PC-3 (cell line): ENCODE results near the gene MBOAT1. TPM values are rescaled to one million over a fixed set of nuclear protein-coding genes. Genes with fewer than 3 reads are reported as not detected.
"Not testable (repeated sequence)": the region's sequence is repeated elsewhere in the genome, so short reads cannot be mapped to it uniquely, and the experiment has no call there.

Experiments
- ATAC-seq: fragments of 200-7000 bp; cut with Tn5 transposase; 2 replicates; pipeline ENCODE4 v1.9.1; 2020; ENCODE audit warnings: mild to moderate bottlenecking, moderate library complexity
- BruUV-seq: library from RNA; stranded (reverse); fragments of 400-500 nt; replicated peaks from 2 replicates; lab custom pipeline; 2021; lab: Mats Ljungman, UMichigan
- CTCF ChIA-PET: fragments of 300-600 bp; sonication (Branson Sonifier 250); formaldehyde crosslinking; loops from one replicate; lab custom pipeline; 2022; ENCODE audit warnings: antibody characterized with exemption; lab: Charles Lee
- POLR2A ChIA-PET: fragments of 300-600 bp; sonication (Branson Sonifier 250); formaldehyde crosslinking; loops from one replicate; lab custom pipeline; 2022; ENCODE audit warnings: antibody characterized with exemption; ENCODE audit not compliant: unreplicated experiment; lab: Charles Lee
- DNase-seq: peaks from one replicate; pipeline ENCODE4 v3.0.0-alpha.2; 2015
- H2AFZ ChIP-seq: fragments of 300-600 bp; sonication (generic); 2 replicates; pipeline ENCODE4 v1.6.0; 2016; ENCODE audit warnings: antibody characterized with exemption, low read length
- H3F3A ChIP-seq: fragments of 300-600 bp; sonication (generic); one replicate; pipeline ENCODE4 v1.6.0; 2017; ENCODE audit warnings: antibody characterized with exemption, low read length, control low read depth, mild to moderate bottlenecking; ENCODE audit not compliant: unreplicated experiment
- H3K27ac ChIP-seq: fragments of 300-600 bp; sonication (generic); 2 replicates; pipeline ENCODE4 v1.5.1; 2016; ENCODE audit warnings: mild to moderate bottlenecking, low read length
- H3K27me3 ChIP-seq: fragments of 300-600 bp; sonication (generic); 2 replicates; pipeline ENCODE4 v1.6.1; 2016; ENCODE audit warnings: low read length, mixed read lengths
- H3K36me3 ChIP-seq: fragments of 300-600 bp; sonication (generic); 2 replicates; pipeline ENCODE4 v1.6.1; 2016; ENCODE audit warnings: low read depth, mixed run types, low read length, mixed read lengths
- H3K4me1 ChIP-seq: fragments of 300-600 bp; sonication (generic); 2 replicates; pipeline ENCODE4 v1.5.1; 2016; ENCODE audit warnings: low read length; ENCODE audit not compliant: insufficient read depth
- H3K4me2 ChIP-seq: fragments of 300-600 bp; sonication (generic); 2 replicates; pipeline ENCODE4 v1.6.0; 2016; ENCODE audit warnings: low read length
- H3K4me3 ChIP-seq: fragments of 300-600 bp; sonication (generic); 2 replicates; pipeline ENCODE4 v1.5.1; 2016; ENCODE audit warnings: mild to moderate bottlenecking, low read length, mixed read lengths
- H3K79me2 ChIP-seq: fragments of 300-600 bp; sonication (generic); 2 replicates; pipeline ENCODE4 v1.6.1; 2017; ENCODE audit warnings: low read length, mixed read lengths
- H3K9ac ChIP-seq: fragments of 300-600 bp; sonication (generic); 2 replicates; pipeline ENCODE4 v1.6.0; 2016; ENCODE audit warnings: mild to moderate bottlenecking, low read length
- H3K9me2 ChIP-seq: fragments of 300-600 bp; sonication (generic); replicated peaks from 2 replicates; pipeline ENCODE4 v1.6.1; 2016; ENCODE audit warnings: mixed run types, low read length, mixed read lengths
- H3K9me3 ChIP-seq: fragments of 300-600 bp; sonication (generic); 2 replicates; pipeline ENCODE4 v1.6.1; 2016; ENCODE audit warnings: low read length, mixed read lengths
- H4K20me1 ChIP-seq: fragments of 300-600 bp; sonication (generic); 2 replicates; pipeline ENCODE4 v1.6.1; 2016; ENCODE audit warnings: low read length, mixed read lengths
- CTCF ChIP-seq: fragments of 300-600 bp; sonication (generic); conservative IDR thresholded peaks from 2 replicates; pipeline ENCODE4 v1.5.1; 2017; ENCODE audit warnings: antibody characterized with exemption, low read depth, mild to moderate bottlenecking, low read length
- EZH2 ChIP-seq: fragments of 300-600 bp; sonication (generic); IDR thresholded peaks from one replicate; pipeline ENCODE4 v1.6.1; 2017; ENCODE audit warnings: antibody characterized with exemption, mild to moderate bottlenecking, low read length; ENCODE audit not compliant: unreplicated experiment
- EZH2phosphoT487 ChIP-seq: fragments of 300-600 bp; sonication (generic); IDR thresholded peaks from 2 replicates; pipeline ENCODE4 v1.6.1; 2018; ENCODE audit warnings: mild to moderate bottlenecking, antibody characterized with exemption, low read length, borderline replicate concordance
- intact Hi-C: fragments of 100-400 bp; cut with micrococcal nuclease; formaldehyde crosslinking; loops from 2 replicates; pipeline ENCODE4 v1.9.0; 2023
- total RNA-seq: library from RNA; depleted of rRNA; stranded (reverse); fragments of >200 nt; gene quantifications from 2 replicates; pipeline ENCODE4 v1.2.3, GENCODE V29; 2014

Gene MBOAT1
- total RNA-seq, 1 experiment from 2014 or later, result 8.4 TPM

GRCh38 chr6:20180935-20181334, 31.3 kb downstream of the MBOAT1 start:
- ATAC-seq (no peak), DNase-seq (no peak)
- BruUV-seq, result no TSS peak
- no peak overlapping the region for H2AFZ ChIP-seq
- ChIA-PET POLR2A (no interaction called here), CTCF (no interaction called here)
- no peak overlapping the region for H3K4me3 ChIP-seq
- peaks cover 15% of the 10 kb centered on the region for H3K4me1 ChIP-seq
- H4K20me1 ChIP-seq, result no peaks in the 10 kb centered on the region
- no peak for TF ChIP-seq CTCF
- no peak for TF ChIP-seq EZH2
- no peak for TF ChIP-seq EZH2phosphoT487
- intact Hi-C loops, result no loop called here
- no peaks in the 10 kb centered on the region for H3K9me3 ChIP-seq
- no peaks in the 10 kb centered on the region for H3K79me2 ChIP-seq
- no peaks in the 10 kb centered on the region for H3K36me3 ChIP-seq
- H3K4me2 ChIP-seq, result no peak overlapping the region
- H3K9me2 ChIP-seq, result no peaks in the 10 kb centered on the region
- no peak overlapping the region for H3K27ac ChIP-seq
- no peaks in the 10 kb centered on the region for H3K27me3 ChIP-seq
- H3K9ac ChIP-seq, result no peak overlapping the region
- H3F3A ChIP-seq, result peaks cover 4% of the 10 kb centered on the region

- H3K4me1 ChIP-seq, result peaks cover 18% of the 10 kb centered on the region
- H3K4me2 ChIP-seq, H3K9me2 ChIP-seq, DNase-seq, CTCF ChIA-PET, H3K27me3 ChIP-seq, POLR2A ChIA-PET, BruUV-seq, H4K20me1 ChIP-seq, H2AFZ ChIP-seq, H3K9me3 ChIP-seq, H3F3A ChIP-seq, ATAC-seq, H3K36me3 ChIP-seq, H3K27ac ChIP-seq, H3K4me3 ChIP-seq, H3K79me2 ChIP-seq, intact Hi-C loops, H3K9ac ChIP-seq: not testable (repeated sequence)
Measured at GRCh38 chr6:20179287-20180045, 32.8 kb downstream of the MBOAT1 start.

GRCh38 chr6:20178327-20178726, 33.9 kb downstream of the MBOAT1 start:
- no peak overlapping the region for H3K4me2 ChIP-seq
- DNase-seq, result no peak
- ChIA-PET CTCF (no interaction called here), POLR2A (no interaction called here)
- H3K27me3 ChIP-seq, result no peaks in the 10 kb centered on the region
- H3K9ac ChIP-seq, result no peak overlapping the region
- no peak overlapping the region for H2AFZ ChIP-seq
- no TSS peak for BruUV-seq
- no peak for TF ChIP-seq EZH2
- no peak for TF ChIP-seq EZH2phosphoT487
- TF ChIP-seq CTCF, result no peak
- H3F3A ChIP-seq, result peaks cover under 1% of the 10 kb centered on the region
- H3K9me2 ChIP-seq, result no peaks in the 10 kb centered on the region
- H3K36me3 ChIP-seq, result no peaks in the 10 kb centered on the region
- H3K9me3 ChIP-seq, result no peaks in the 10 kb centered on the region
- H3K4me1 ChIP-seq, result peaks cover 11% of the 10 kb centered on the region
- H3K27ac ChIP-seq, result no peak overlapping the region
- no peaks in the 10 kb centered on the region for H4K20me1 ChIP-seq
- H3K4me3 ChIP-seq, result no peak overlapping the region
- no peak for ATAC-seq
- intact Hi-C loops, result no loop called here
- no peaks in the 10 kb centered on the region for H3K79me2 ChIP-seq
